K562 (cell line): ENCODE results near the gene HOXA2. TPM values are rescaled to one million over a fixed set of nuclear protein-coding genes. Genes with fewer than 3 reads are reported as not detected.

ENCODE experiments used
- BRF2 ChIP-seq: IDR thresholded peaks from 3 replicates; pipeline ENCODE4 v1.6.1; 2011; ENCODE audit warnings: borderline replicate concordance, mild to moderate bottlenecking; ENCODE audit not compliant: insufficient read length, insufficient read depth
- CBFA2T2 ChIP-seq: fragments of 450-650 bp; conservative IDR thresholded peaks from 2 replicates; pipeline ENCODE4 v1.6.1; 2017; ENCODE audit warnings: mild to moderate bottlenecking
- HDAC2 ChIP-seq: fragments of 450-650 bp; IDR thresholded peaks from 2 replicates; pipeline ENCODE4 v1.6.1; 2016; ENCODE audit warnings: mild to moderate bottlenecking
- JUN ChIP-seq, 2 experiments: sonication (generic) in 1 of 2; formaldehyde crosslinking in 1 of 2; IDR thresholded peaks; 2 replicates each; pipeline versions ENCODE4 v1.6.1 to v1.8.0; 2012 to 2022; ENCODE audit warnings: borderline replicate concordance in 2 of 2, mild to moderate bottlenecking in 2 of 2, improper control_type of control experiment in 1 of 2, low read depth in 1 of 2, low read length in 1 of 2, missing genetic modification reagents in 1 of 2
- KDM4B ChIP-seq, 2 experiments: fragments of 450-650 bp in 1 of 2; sonication (generic) in 1 of 2; IDR thresholded peaks; 2 replicates each; pipeline ENCODE4 v1.6.1; 2016 to 2017; ENCODE audit warnings: borderline replicate concordance in 2 of 2, antibody characterized with exemption in 1 of 2, low read depth in 1 of 2, mild to moderate bottlenecking in 1 of 2
- KLF10 ChIP-seq: fragments of 250-450 bp; sonication (Bioruptor Pico); IDR thresholded peaks from 2 replicates; pipeline ENCODE4 v1.6.1; 2021; ENCODE audit warnings: matching md5 sums
- NR4A1 ChIP-seq, 2 experiments: fragments of 250-450 bp in 1 of 2; fragments of 450-650 bp in 1 of 2; sonication (Bioruptor Pico) in 1 of 2; IDR thresholded peaks; 2 replicates each; pipeline versions ENCODE4 v1.4.0 to v1.6.1; 2016 to 2020; ENCODE audit warnings: mild to moderate bottlenecking in 2 of 2, missing compliant biosample characterization in 1 of 2, missing genetic modification characterization in 1 of 2, moderate library complexity in 1 of 2
- POLR2AphosphoS2 ChIP-seq: IDR thresholded peaks from 2 replicates; pipeline ENCODE4 v1.6.1; 2012; ENCODE audit warnings: low read length, improper control_type of control experiment
- POLR2AphosphoS5 ChIP-seq: IDR thresholded peaks from 2 replicates; pipeline ENCODE4 v1.6.1; 2011; ENCODE audit warnings: mild to moderate bottlenecking, low read depth, low read length, moderate library complexity; ENCODE audit not compliant: control insufficient read depth, insufficient read depth
- RFX1 ChIP-seq: fragments of 450-650 bp; IDR thresholded peaks from 2 replicates; pipeline ENCODE4 v1.6.1; 2016; ENCODE audit warnings: mild to moderate bottlenecking, moderate library complexity
- SMARCA4 ChIP-seq: fragments of 450-650 bp; IDR thresholded peaks from 2 replicates; pipeline ENCODE4 v1.6.1; 2016
- SMARCE1 ChIP-seq: fragments of 450-650 bp; IDR thresholded peaks from 2 replicates; pipeline ENCODE4 v1.7.1; 2016; ENCODE audit warnings: mild to moderate bottlenecking
- SNIP1 ChIP-seq: fragments of 450-650 bp; IDR thresholded peaks from 2 replicates; pipeline ENCODE4 v1.7.1; 2017; ENCODE audit warnings: low read depth, mild to moderate bottlenecking
- SOX6 ChIP-seq: fragments of 450-650 bp; IDR thresholded peaks from 2 replicates; pipeline ENCODE4 v1.6.1; 2014; ENCODE audit warnings: mild to moderate bottlenecking
- XRCC4 ChIP-seq: IDR thresholded peaks from one replicate; pipeline ENCODE4 v1.6.1; 2011; ENCODE audit not compliant: insufficient read depth, insufficient read length; ENCODE audit errors: extremely low read depth
- ZBTB8A ChIP-seq: fragments of 450-650 bp; IDR thresholded peaks from 2 replicates; pipeline ENCODE4 v1.6.1; 2018; ENCODE audit warnings: mild to moderate bottlenecking, moderate library complexity; ENCODE audit not compliant: partially characterized antibody
- ZKSCAN8 ChIP-seq: fragments of 200-800 bp; sonication (Bioruptor generic); IDR thresholded peaks from 2 replicates; pipeline ENCODE4 v1.6.1; 2016; ENCODE audit warnings: missing genetic modification characterization, missing compliant biosample characterization
- ZNF134 ChIP-seq: fragments of 250-450 bp; sonication (Bioruptor Pico); conservative IDR thresholded peaks from 2 replicates; pipeline ENCODE4 v1.4.0; 2020
- ZNF347 ChIP-seq: fragments of 450-650 bp; formaldehyde crosslinking; IDR thresholded peaks from 2 replicates; pipeline ENCODE4 v1.4.0; 2020; ENCODE audit warnings: low read depth, mild to moderate bottlenecking, moderate library complexity
- ZNF395 ChIP-seq: fragments of 200-800 bp; sonication (Bioruptor generic); IDR thresholded peaks from 2 replicates; pipeline ENCODE4 v1.6.1; 2017; ENCODE audit warnings: missing genetic modification characterization, missing compliant biosample characterization
- ZNF79 ChIP-seq: fragments of 250-450 bp; sonication (Bioruptor Pico); IDR thresholded peaks from 2 replicates; pipeline ENCODE4 v1.4.0; 2020; ENCODE audit warnings: low read depth, mild to moderate bottlenecking, moderate library complexity
- polyA plus RNA-seq, 8 experiments: library from polyadenylated mRNA; depleted of rRNA in 4 of 8; stranded (reverse) in 5 of 8; unstranded in 3 of 8; fragments of >200 nt; fragmentation: Nextera tagmentation in 2 of 8; fragmentation: Illumina TruSeq in 1 of 8; extraction: Ambion mirVana in 2 of 8; extraction: Trizol in 1 of 8; gene quantifications; 2 replicates each; pipeline versions ENCODE4 v1.2.1 to v1.2.3, GENCODE V29; 2011 to 2014; ENCODE audit warnings: inconsistent platforms in 1 of 8, missing spikeins in 1 of 8
- total RNA-seq, 7 experiments: library from RNA; depleted of rRNA in 6 of 7; stranded (reverse); fragments of >200 nt in 6 of 7; fragmentation: Illumina TruSeq in 2 of 7; extraction: Trizol in 2 of 7; gene quantifications; 2 replicates each; pipeline versions ENCODE4 v1.2.1 to v1.2.3, GENCODE V29; 2011 to 2021; ENCODE audit warnings: low replicate concordance in 1 of 7
- TF ChIP-seq, protein P1 (sequence below): sonication (generic); formaldehyde crosslinking; IDR thresholded peaks from 2 replicates; pipeline ENCODE4 v1.8.1; 2022; ENCODE audit warnings: missing genetic modification reagents

HOXA2 gene
- total and polyA plus RNA-seq, 9 of the 15 experiments (the other 6 are each of a cell fraction or from before 2014, with no cell fraction given): 0.04 TPM; not detected in 8

DNA sequence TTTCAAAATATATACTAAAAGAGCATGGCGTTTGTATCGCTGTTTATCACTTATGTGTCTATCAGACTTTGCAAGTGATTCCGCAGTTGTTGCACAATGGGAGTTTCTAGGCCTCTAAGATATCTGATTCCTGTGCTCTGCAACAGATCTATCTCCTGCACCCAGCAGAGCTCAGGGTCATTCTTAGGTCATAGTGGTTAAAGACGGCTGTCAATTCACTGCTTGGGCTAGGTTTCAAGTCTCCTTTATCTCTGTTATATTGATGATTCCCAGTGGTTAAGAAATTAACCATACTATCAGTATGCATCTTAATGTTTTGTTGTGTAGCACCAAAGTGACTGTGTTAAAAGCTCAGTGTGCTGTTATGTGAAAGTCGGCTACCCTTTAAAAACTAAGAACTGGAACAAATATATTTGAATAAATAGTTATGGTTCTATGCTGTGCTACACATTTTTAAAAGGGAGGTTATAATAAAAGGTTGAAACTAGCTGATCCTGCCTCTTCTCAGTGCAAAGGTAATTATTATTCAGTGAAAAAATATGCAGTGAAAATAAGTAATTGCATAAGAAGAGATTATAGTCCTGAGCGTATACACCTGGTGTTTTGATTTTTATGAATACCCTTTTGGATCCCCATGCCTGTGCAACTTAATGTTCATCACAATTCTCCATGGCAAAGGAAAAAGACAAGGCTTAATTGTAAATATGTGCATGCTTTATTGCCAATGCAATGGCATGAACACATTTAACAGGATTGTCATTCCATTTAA is 30.7 kb downstream of the HOXA2 start (continued):
- TF ChIP-seq ZNF134 (CRISPR knock-in tag) (no peak; the same call in 1 of the 2 replicates), CBFA2T2 (peak; percentile 78), XRCC4 (no peak), SOX6 (peak; percentile 87), HDAC2 (peak; percentile 72; the same call in 1 of the 2 replicates), SMARCA4 (peak; percentile 70; the same call in 1 of the 2 replicates), POLR2AphosphoS2 (no peak), ZNF347 (CRISPR knock-in tag) (no peak), ZNF395 (peak; percentile 68; the same call in 1 of the 2 replicates), SNIP1 (no peak), KDM4B (IDR thresholded peaks at IDR 0.05; ENCODE audit: borderline replicate concordance in 2 of 2, low read depth in 1 of 2) (no peak), KLF10 (CRISPR knock-in tag) (no peak), RFX1 (no peak), ZNF79 (no peak), BRF2 (no peak), POLR2AphosphoS5 (peak; percentile 58; the same call in 1 of the 2 replicates), ZBTB8A (no peak), NR4A1 (CRISPR knock-in tag; IDR thresholded peaks at IDR 0.05) (no peak), NR4A1 (tag; IDR thresholded peaks at IDR 0.05) (no peak), SMARCE1 (peak; percentile 68; the same call in 1 of the 2 replicates), ZKSCAN8 (CRISPR knock-in tag) (no peak), JUN (IDR thresholded peaks at IDR 0.05; ENCODE audit: borderline replicate concordance, low read depth, low read length) (no peak), JUN (CRISPR knock-in tag; IDR thresholded peaks at IDR 0.05; ENCODE audit: borderline replicate concordance) (no peak)
- TF ChIP-seq, protein P1, sequence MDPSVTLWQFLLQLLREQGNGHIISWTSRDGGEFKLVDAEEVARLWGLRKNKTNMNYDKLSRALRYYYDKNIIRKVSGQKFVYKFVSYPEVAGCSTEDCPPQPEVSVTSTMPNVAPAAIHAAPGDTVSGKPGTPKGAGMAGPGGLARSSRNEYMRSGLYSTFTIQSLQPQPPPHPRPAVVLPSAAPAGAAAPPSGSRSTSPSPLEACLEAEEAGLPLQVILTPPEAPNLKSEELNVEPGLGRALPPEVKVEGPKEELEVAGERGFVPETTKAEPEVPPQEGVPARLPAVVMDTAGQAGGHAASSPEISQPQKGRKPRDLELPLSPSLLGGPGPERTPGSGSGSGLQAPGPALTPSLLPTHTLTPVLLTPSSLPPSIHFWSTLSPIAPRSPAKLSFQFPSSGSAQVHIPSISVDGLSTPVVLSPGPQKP (CRISPR knock-in tag): no peak
